ENCODE measurements around the gene LIPC.

The LIPC gene

DNA sequence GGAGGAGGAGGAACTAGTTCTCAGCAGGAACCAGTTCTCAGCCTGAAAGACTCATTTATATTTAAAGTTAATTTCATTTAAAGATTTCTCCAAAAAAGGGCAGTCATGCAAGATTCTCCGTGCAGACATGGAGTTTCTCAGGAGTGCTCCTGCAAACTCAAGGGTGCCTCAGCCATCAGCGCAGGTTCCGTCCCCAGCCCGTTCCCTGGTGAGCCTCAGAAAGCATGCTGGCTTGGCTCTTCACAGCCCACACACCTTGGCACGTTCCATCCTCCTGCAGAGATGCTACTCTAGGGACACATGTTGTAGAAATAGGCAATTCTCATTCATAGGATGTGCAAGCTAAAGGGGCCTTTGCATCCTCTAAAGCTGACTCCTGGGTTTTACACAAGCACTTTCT is 123.0 kb downstream of the LIPC start:
- no peak for DNase-seq (ENCODE audit: low read depth in 2 of 2)

- no peak for DNase-seq (ENCODE audit: low read depth in 2 of 2)
These were observed 123.6 kb downstream of the LIPC start for GRCh38 chr15:58555162-58556027.

- DNase-seq (ENCODE audit: low read depth in 2 of 2), result no peak
These were observed 124.2 kb downstream of the LIPC start for GRCh38 chr15:58556028-58556361.

- DNase-seq (ENCODE audit: low read depth in 2 of 2), result no peak
These were observed 124.8 kb downstream of the LIPC start for GRCh38 chr15:58556541-58556940.

- DNase-seq (ENCODE audit: low read depth in 2 of 2), result no peak
These were observed 127.0 kb downstream of the LIPC start for GRCh38 chr15:58558777-58559176.

DNA sequence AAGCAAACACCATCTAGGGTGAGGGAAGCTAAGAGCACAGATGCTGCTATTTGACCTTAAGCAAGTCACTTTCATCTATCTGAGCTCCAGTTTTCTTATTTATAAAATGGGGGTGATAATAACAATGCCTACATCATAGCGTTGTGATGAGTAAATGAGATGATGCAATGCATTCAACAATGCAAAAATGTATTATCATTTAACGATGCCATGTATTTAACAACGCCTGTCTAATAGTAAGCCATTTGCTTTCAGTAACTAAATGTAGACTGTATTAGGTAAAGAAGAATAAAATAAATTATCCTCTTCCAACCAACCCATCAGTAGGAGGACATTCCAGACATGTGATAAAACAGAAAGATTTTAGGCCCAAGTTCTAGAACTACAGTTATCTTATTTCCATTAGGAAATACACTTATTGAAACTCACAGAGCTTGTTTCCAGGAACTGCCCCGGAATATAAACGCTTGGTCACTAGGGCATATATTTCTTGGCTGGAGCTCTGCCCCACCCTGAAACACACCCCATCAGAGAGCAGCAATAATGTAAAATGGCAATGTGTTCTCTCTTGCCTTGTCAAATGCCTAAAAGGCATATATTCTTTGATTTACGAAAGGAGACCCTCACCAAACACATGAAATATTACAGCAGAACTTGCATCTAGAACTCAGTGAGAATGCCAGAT is 128.3 kb downstream of the LIPC start:
- DNase-seq (ENCODE audit: low read depth in 2 of 2), result no peak

DNA sequence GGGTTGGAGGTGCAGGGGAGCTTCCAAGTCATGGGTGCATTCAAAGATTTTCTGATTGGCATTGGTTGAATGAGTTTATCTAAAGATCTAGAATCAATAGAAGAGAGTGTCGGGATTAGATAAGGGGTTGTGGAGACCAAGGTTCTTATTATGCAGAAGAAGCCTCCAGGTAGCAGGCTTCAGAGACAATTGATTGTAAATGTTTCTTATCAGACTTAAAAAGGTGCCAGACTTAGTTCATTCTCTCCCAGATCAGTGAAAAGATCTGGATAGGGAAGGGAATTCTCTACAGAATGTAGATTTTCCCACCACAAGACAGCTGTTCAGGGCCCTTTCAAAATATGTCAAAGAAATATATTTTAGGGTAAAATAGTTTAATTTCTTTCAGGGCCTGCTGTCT is 129.5 kb downstream of the LIPC start:
- no peak for DNase-seq (ENCODE audit: low read depth in 2 of 2)

DNA sequence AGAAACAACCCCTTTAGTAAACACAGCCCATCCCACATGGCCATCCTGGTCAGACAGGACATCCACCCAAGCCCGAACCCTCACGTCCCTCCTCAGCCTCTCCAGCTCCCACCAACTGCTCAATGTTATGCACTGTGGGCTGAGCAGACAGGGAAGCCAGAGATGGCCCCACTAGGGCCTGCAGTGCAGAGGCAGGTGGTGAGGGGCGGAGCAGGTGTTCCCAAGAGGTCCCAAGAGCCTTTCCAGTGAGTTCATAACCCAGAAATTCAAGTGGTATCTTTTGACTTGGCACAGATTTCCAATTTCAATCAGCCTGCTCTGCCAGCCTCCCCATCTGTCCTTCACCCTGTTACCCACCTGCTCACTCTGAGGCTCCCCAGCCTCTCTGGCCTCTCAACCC is 130.3 kb downstream of the LIPC start:
- no peak for DNase-seq (ENCODE audit: low read depth in 2 of 2)

GRCh38 chr15:58564981-58565380 is 133.2 kb downstream of the LIPC start:
- DNase-seq (ENCODE audit: low read depth in 2 of 2), result no peak

- no peak for DNase-seq (ENCODE audit: low read depth in 2 of 2)
These were observed 133.8 kb downstream of the LIPC start for GRCh38 chr15:58565619-58566018.

DNA sequence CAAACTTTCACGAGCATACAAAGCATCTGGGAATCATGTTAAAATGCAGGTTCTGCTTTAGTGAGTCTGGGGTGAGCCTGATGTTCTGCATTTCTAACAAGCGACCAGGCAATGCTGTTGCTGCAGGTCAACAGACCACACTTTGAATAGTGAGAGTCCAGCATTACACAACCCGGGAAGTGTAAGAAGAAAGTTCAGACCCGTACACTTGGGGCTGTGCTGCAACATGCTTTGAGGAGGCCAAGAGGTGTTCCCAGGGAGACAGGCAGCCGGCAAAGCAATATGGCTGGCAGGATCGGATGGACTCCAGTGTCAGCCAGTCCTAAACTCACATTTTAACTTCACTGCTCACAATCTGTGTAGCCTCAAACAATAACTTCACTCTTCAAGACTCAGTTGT is 134.2 kb downstream of the LIPC start:
- DNase-seq (ENCODE audit: low read depth in 2 of 2), result no peak

DNA sequence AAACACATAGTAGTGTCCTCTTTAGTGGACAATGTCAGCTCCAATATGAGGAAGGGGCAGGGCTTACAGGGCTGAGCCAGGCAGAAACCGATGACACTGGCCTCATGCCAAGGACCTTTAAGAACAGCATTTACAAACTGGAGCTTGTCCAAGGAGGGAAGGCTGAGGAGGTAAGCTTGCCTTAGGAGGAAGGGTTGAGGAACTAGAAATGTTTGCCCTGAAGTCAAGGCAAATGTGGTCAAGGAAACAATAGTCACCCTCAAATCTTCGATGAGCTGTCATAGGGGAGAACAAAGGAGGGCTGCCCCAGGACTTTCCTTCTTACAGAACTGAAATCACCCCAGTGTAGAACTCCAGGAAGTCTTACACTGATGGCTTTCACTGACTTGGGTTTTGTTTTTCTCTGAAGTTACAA is 136.4 kb downstream of the LIPC start:
- no peak for DNase-seq (ENCODE audit: low read depth in 2 of 2)

GRCh38 chr15:58569455-58569854 is 137.7 kb downstream of the LIPC start:
- DNase-seq (ENCODE audit: low read depth in 2 of 2), result no peak

- DNase-seq (ENCODE audit: low read depth in 2 of 2), result no peak
These were observed 139.7 kb downstream of the LIPC start for GRCh38 chr15:58571491-58571890.

DNA sequence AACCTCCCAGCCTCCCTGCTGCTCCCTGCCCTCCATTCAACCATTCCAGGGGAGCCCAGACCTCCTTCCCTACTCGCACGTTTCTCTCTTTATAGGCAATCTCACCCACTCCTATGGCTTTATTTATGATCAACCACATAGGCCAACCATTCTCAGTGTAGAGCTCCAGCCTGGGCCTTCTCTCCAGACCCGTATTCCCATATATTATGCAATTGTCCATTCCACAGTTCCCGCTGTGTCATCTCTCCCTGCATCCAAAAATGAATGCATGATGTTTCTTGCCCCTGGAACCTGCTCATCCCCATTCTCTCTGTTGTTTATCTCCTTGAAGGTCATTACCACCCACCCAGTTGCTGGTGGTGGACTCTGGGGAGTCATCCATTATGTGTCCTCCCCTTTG is 140.7 kb downstream of the LIPC start:
- DNase-seq (ENCODE audit: low read depth in 2 of 2), result no peak

DNA sequence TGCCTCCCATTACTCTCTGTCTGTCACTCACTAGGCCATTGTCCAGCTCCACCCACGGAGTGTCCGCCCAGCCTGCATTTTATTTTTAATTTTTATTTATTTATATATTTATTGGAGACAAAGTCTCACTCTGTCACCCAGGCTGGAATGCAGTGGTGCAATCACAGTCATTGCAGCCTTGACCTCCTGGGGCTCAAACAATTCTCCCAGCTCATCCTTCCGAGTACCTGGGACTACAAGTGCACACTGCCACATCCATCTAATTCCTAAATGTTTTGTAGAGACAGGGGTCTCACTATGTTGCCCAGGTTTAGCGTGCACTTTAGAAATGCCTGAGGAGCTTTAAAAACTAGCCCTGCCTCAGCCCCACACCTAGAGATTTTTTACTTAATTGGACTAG is 141.5 kb downstream of the LIPC start:
- no peak for DNase-seq (ENCODE audit: low read depth in 2 of 2)

DNA sequence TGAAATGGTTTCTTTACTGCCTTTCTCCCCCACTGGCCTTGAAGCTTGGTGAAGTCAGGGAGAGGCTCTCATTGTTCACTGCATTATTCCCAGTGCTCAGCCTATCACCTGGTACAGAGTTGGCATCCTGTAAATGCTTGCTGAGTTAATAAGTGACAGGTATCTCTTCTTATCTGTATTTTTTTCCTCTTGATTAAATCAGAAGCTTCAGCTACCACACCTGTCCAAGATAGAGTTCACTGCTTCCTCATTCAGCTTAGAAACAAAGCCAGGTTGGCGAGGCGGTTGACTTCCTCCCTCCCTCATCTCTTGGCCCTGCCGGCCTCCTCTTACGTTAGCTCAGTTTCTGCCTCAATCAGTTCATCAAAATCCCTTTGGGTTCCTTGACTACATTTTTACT is 142.8 kb downstream of the LIPC start:
- DNase-seq (ENCODE audit: low read depth in 2 of 2), result no peak

DNA sequence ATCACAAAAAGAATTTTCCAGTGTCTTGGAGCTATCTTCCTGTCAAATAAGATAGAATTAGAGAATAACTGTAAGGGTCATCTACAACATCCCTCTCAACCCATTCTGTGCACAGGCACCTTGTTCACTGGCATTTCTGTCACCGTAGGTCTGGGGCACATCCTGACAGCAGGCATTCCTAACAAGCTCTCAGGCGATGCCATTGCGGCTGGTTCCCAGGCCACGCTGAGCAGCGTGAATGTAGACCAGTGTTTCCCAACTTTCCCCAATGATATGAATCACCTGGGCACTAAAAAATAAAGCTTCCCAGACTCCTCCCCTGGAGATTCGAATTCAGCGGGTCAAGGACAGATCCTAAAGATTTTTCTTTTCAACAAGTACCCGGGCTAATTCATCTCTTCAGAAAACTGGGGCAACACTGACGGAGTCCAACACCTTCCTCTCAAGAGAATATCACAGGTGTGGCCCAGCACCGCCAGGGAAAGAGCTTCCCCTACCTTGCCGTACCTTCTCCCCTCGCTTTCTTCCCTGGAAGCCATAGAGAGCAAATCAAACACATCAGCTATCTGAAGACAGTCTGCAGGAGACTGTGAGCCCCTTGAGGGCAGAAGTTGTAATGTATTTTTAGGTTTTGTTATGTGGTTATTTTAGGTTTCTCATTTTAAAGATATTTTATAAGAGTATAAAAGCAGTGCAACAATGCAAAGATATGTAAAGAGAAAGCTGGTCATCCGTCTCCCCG is 143.4 kb downstream of the LIPC start:
- DNase-seq (ENCODE audit: low read depth in 2 of 2), result no peak

- no peak for DNase-seq (ENCODE audit: low read depth in 2 of 2)
These were observed 144.9 kb downstream of the LIPC start for GRCh38 chr15:58576657-58577056.

GRCh38 chr15:58582160-58582559 is 150.4 kb downstream of the LIPC start:
- DNase-seq (ENCODE audit: low read depth in 2 of 2), result no peak

DNA sequence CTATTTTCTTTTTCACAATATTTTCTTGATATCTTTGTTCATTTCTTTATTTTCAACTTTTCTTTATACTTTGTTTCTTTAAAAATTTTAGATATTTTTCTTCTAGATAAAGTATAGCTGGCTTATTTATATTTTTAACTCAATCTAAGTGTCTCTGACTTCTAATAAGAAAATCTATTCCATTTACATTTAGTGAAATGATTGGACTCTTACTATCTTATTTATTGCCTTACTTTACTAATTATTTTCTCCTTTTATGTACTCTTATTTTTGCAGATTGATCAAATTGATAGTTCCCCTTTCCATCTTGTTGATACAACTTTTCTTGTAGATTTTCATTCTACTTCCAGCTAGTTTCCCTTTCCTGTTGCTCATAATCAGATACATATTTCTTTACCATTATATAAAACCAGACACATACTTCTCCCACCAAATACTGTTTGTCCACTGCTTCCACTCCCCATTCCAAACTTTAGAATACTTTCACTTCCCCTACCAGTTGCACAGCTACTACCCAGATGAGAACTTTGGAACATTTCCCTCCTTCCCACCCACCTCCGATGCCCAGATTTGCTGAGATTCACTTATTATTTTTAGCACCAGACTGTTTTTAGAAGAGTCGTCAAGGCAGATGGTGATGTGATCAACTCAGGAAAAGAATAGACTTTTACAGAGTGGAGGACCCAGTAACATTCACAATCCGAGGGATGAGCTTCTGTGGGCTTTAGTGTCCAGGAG is 151.5 kb downstream of the LIPC start:
- DNase-seq (ENCODE audit: low read depth in 2 of 2), result no peak

All from stimulated activated CD8-positive, alpha-beta memory T cell treated with anti-CD3 and anti-CD28 coated beads, Interleukin-7, amount 100 ng/mL, for 4 hours (primary cell).